HuH-7.5 (cell line): Measurements from ENCODE around the gene MAP3K20.
"Not testable (repeated sequence)": the region's sequence is repeated elsewhere in the genome, so short reads cannot be mapped to it uniquely, and the experiment has no call there.

Source experiments
- DNase-seq: peaks from one replicate; pipeline ENCODE4 v3.0.0; 2011; ENCODE audit warnings: low spot score

The MAP3K20 gene

GRCh38 chr2:173281898-173282297 is 206.3 kb downstream of the MAP3K20 start:
- not testable (repeated sequence) for DNase-seq

- no peak for DNase-seq
Observed at GRCh38 chr2:173282795-173283545, 207.3 kb downstream of the MAP3K20 start.

- DNase-seq: no peak
Observed at GRCh38 chr2:173286153-173286809, 210.6 kb downstream of the MAP3K20 start.

- no peak for DNase-seq
Observed at GRCh38 chr2:173287594-173287993, 211.9 kb downstream of the MAP3K20 start.

GRCh38 chr2:173288561-173288960 is 212.9 kb downstream of the MAP3K20 start:
- DNase-seq: no peak

- no peak for DNase-seq
Observed at GRCh38 chr2:173290046-173290445, 214.4 kb downstream of the MAP3K20 start.

- DNase-seq: no peak
Observed at GRCh38 chr2:173290518-173290917, 214.9 kb downstream of the MAP3K20 start.

GRCh38 chr2:173291412-173291811 is 215.8 kb downstream of the MAP3K20 start:
- no peak for DNase-seq

- DNase-seq: no peak
Observed at GRCh38 chr2:173296235-173296634, 220.6 kb downstream of the MAP3K20 start.

- DNase-seq: no peak
Observed at GRCh38 chr2:173298536-173299097, 223.0 kb downstream of the MAP3K20 start.

GRCh38 chr2:173299764-173300163 is 224.1 kb downstream of the MAP3K20 start:
- DNase-seq: no peak

- no peak for DNase-seq
Observed at GRCh38 chr2:173300458-173300857, 224.8 kb downstream of the MAP3K20 start.

GRCh38 chr2:173301549-173301948 is 225.9 kb downstream of the MAP3K20 start:
- not testable (repeated sequence) for DNase-seq

GRCh38 chr2:173305303-173305702 is 229.7 kb downstream of the MAP3K20 start:
- no peak for DNase-seq

- no peak for DNase-seq
Observed at GRCh38 chr2:173307293-173307692, 231.6 kb downstream of the MAP3K20 start.

- DNase-seq: not testable (repeated sequence)
Observed at GRCh38 chr2:173309370-173309769, 233.7 kb downstream of the MAP3K20 start.

- DNase-seq: no peak
Observed at GRCh38 chr2:173311844-173312606, 236.4 kb downstream of the MAP3K20 start.
